Renal pelvis (tissue), 12 donors: Measurements from ENCODE around the gene EFNA4. TPM values are rescaled to one million over a fixed set of nuclear protein-coding genes. Genes with fewer than 3 reads are reported as not detected.
A peak's percentile ranks its signal among the peaks of the same experiment; 100 is the strongest.

Experiments
- DNase-seq: peaks from one replicate; pipeline ENCODE4 v3.0.0-alpha.2; 2013
- long read RNA-seq, 16 experiments: transcript quantifications; one replicate each; lab custom pipeline, GENCODE V29; 2026
- polyA plus RNA-seq, 3 donors: library from polyadenylated mRNA; unstranded; fragments of 120-200 nt; gene quantifications; one replicate each; pipeline ENCODE4 v1.2.1, GENCODE V29; 2013; ENCODE audit not compliant: insufficient read length in 3 of 3

EFNA4 gene, protein sequence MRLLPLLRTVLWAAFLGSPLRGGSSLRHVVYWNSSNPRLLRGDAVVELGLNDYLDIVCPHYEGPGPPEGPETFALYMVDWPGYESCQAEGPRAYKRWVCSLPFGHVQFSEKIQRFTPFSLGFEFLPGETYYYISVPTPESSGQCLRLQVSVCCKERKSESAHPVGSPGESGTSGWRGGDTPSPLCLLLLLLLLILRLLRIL
- 10 to 100 TPM; 22.1 to 23.7 (median 23.0) TPM for polyA plus RNA-seq
- long read RNA-seq, donor 1, transcript EFNA4-202 (4 exons, 1,263 nt) = major isoform, 10 of 17 reads
- long read RNA-seq, donor 1, partial matches to known transcripts = 6 of 17 reads
- long read RNA-seq, donor 1, other reads (novel, unspliced or antisense) = 0 of 17 reads
- long read RNA-seq, donor 2, transcript EFNA4-202 (4 exons, 1,263 nt) = major isoform, 18 of 26 reads
- long read RNA-seq, donor 2, partial matches to known transcripts = 6 of 26 reads
- long read RNA-seq, donor 2, other reads (novel, unspliced or antisense) = 0 of 26 reads
- long read RNA-seq, donor 3, transcript EFNA4-202 (4 exons, 1,263 nt) = major isoform, 11 of 11 reads
- long read RNA-seq, donor 3, partial matches to known transcripts = 0 of 11 reads
- long read RNA-seq, donor 3, other reads (novel, unspliced or antisense) = 0 of 11 reads
- long read RNA-seq, donor 4, transcript EFNA4-202 (4 exons, 1,263 nt) = major isoform, 10 of 12 reads
- long read RNA-seq, donor 4, partial matches to known transcripts = 0 of 12 reads
- long read RNA-seq, donor 4, other reads (novel, unspliced or antisense) = 0 of 12 reads
- long read RNA-seq, donor 5, transcript EFNA4-202 (4 exons, 1,263 nt) = major isoform, 7 of 8 reads
- long read RNA-seq, donor 5, partial matches to known transcripts = 0 of 8 reads
- long read RNA-seq, donor 5, other reads (novel, unspliced or antisense) = 0 of 8 reads
- long read RNA-seq, donor 6, partial matches to known transcripts = 0 of 5 reads
- long read RNA-seq, donor 6, other reads (novel, unspliced or antisense) = 0 of 5 reads
- long read RNA-seq, donor 7, transcript EFNA4-202 (4 exons, 1,263 nt) = major isoform, 14 of 15 reads
- long read RNA-seq, donor 7, partial matches to known transcripts = 0 of 15 reads
- long read RNA-seq, donor 7, other reads (novel, unspliced or antisense) = 0 of 15 reads
- long read RNA-seq, donor 8, transcript EFNA4-202 (4 exons, 1,263 nt) = major isoform, 6 of 7 reads
- long read RNA-seq, donor 8, partial matches to known transcripts = 0 of 7 reads
- long read RNA-seq, donor 8, other reads (novel, unspliced or antisense) = 0 of 7 reads
- long read RNA-seq, donor 9, transcript EFNA4-202 (4 exons, 1,263 nt) = major isoform, 8 of 17 reads
- long read RNA-seq, donor 9, partial matches to known transcripts = 8 of 17 reads
- long read RNA-seq, donor 9, other reads (novel, unspliced or antisense) = 0 of 17 reads
- long read RNA-seq, donor 10, transcript EFNA4-202 (4 exons, 1,263 nt) = major isoform, 7 of 8 reads
- long read RNA-seq, donor 10, partial matches to known transcripts = 0 of 8 reads
- long read RNA-seq, donor 10, other reads (novel, unspliced or antisense) = 0 of 8 reads
- long read RNA-seq, donor 11, transcript EFNA4-202 (4 exons, 1,263 nt) = major isoform, 7 of 7 reads
- long read RNA-seq, donor 11, partial matches to known transcripts = 0 of 7 reads
- long read RNA-seq, donor 11, other reads (novel, unspliced or antisense) = 0 of 7 reads
- long read RNA-seq, donor 12, transcript EFNA4-202 (4 exons, 1,263 nt) = major isoform, 8 of 10 reads
- long read RNA-seq, donor 12, partial matches to known transcripts = 0 of 10 reads
- long read RNA-seq, donor 12, other reads (novel, unspliced or antisense) = 0 of 10 reads
- long read RNA-seq, donor 13, transcript EFNA4-202 (4 exons, 1,263 nt) = major isoform, 7 of 22 reads
- long read RNA-seq, donor 13, partial matches to known transcripts = 13 of 22 reads
- long read RNA-seq, donor 13, other reads (novel, unspliced or antisense) = 0 of 22 reads
- long read RNA-seq, donor 14 = 0 reads
- long read RNA-seq, donor 15, partial matches to known transcripts = 16 of 21 reads
- long read RNA-seq, donor 15, other reads (novel, unspliced or antisense) = 0 of 21 reads
- long read RNA-seq, donor 16, transcript EFNA4-202 (4 exons, 1,263 nt) = major isoform, 9 of 21 reads
- long read RNA-seq, donor 16, partial matches to known transcripts = 11 of 21 reads
- long read RNA-seq, donor 16, other reads (novel, unspliced or antisense) = 0 of 21 reads

GRCh38 chr1:155063550-155064110, at the start of gene EFNA4:
Gene EFNA4 (plus strand): TSS chr1:155063740. CDS start chr1:155063824, 84 bp downstream.
- peak; percentile 93 for DNase-seq

- DNase-seq = no peak
Measured at GRCh38 chr1:155014709-155015508, 48.6 kb upstream of the EFNA4 start.

DNA sequence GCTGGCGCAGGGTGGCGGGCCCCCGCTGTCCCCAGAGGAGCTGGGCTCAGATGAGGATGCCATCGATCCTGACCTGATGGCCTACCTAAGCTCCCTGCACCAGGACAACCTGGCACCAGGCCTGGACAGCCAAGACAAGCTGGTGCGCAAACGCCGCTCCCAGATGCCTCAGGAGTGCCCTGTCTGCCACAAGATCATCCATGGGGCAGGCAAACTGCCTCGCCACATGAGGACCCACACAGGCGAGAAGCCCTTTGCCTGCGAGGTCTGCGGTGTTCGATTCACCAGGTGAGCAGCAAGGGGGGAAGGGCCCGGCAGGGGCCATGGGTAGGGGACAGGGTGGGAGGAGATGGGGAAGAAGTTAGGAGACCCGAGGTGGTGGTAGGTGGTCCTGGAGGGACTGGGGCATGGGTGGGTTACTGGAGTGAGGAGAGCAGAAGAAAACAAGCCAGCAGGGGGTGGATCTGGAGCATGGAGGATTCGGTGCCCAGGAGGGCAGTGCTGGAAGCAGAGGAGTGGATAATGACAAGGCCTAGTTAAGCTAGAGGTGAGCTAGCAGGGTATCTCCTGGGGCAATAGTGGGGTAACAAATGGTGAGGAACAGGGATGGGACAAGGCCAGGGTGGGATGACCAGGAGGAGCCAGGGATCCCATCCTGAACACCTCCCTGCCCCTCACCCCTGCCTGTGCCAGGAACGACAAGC, 47.9 kb upstream of the EFNA4 start:
- DNase-seq = no peak

DNA sequence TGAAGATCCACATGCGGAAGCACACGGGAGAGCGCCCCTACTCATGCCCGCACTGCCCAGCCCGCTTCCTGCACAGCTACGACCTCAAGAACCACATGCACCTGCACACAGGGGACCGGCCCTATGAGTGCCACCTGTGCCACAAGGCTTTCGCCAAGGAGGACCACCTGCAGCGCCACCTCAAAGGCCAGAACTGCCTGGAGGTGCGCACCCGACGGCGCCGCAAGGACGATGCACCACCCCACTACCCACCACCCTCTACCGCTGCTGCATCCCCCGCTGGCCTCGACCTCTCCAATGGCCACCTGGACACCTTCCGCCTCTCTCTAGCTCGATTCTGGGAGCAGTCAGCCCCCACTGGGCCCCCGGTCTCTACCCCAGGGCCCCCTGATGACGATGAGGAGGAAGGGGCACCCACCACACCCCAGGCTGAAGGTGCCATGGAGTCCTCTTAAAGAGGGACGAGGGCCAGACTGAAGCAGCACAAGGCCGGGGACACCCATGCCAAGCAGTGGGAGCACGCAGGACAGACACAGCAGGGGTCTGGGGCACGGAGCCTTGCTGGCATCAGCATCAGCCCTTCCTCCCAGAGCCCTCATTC, 47.2 kb upstream of the EFNA4 start:
- no peak for DNase-seq

- DNase-seq = peak; percentile 88
Measured at GRCh38 chr1:155017041-155017945, 46.2 kb upstream of the EFNA4 start.

GRCh38 chr1:155017946-155018316, 45.6 kb upstream of the EFNA4 start:
- DNase-seq = no peak

DNA sequence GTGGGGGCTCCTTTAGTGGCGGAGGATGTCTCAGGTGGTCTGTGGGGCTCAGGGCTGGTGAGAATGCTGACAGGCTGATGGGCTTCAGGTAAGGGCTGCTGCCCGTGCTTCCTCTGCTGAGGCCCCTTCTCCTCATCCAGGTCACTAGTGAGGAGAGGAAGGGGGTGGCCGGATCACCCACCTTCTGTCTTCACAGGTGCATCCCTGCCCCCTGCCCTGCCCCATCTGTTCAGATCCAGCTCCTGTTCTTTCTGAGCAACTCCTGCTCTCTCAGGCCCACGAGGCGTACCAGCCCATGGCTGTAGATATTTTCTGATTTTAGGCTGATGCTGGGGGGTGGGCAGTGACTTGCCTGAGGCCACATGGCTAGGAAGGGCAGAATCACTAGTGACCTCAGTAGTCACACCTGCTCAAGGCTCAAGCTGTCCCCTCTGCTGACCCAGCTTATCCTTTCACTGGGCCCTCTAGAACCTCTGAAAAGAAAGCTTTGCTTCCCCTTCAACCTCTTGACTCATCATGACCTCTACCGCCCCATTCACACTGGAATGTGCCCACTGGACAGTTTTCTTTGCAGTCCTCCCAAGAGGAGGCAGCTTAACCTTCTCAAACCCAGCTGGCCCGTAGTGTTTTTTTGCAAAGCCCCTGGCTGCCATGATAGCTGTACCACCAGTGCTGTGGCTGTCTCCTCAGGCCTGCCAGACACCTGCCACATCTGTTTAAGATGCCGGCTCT, 44.8 kb upstream of the EFNA4 start:
- no peak for DNase-seq

DNA sequence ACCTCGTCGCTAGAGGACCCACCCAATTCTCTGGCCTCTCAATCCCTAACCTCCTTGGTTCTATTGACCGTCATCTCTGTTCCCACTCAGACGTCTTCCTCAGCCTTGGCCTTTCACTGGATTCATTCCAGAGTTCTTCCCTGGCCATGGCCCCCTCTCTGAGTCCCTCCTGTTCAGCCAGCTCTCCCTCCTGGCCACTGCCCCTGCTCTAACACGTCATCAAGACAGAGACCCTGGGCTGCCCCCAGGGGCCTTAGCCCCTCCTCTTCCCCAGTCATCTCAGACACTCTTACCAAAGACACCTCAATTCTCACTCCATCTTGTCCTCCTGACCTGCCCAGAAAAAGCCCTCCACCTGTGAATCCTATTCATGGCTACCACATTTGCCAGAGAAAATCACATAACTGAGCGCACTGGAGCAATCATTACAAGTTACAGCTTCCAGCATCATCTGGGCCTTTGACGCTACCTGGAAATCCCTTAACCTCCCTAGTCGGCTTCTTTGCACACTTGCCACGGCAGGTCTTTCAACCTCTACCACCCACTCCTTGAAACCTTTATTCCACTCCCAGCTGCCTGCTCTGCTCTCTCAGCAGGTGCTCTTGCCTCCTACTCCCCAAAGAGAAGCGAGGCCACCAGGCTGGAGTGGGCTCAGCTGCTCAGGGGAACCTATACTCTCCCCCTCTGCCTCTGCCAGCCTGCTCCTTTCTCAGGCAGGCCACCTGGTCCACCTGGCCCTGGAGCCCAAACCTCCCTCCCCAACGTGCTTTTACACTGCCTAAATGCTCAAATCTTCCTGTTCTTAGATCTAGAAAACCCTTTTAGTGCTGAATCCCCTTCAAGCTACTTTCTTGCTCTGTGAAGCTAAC, 43.9 kb upstream of the EFNA4 start:
- DNase-seq = no peak

DNA sequence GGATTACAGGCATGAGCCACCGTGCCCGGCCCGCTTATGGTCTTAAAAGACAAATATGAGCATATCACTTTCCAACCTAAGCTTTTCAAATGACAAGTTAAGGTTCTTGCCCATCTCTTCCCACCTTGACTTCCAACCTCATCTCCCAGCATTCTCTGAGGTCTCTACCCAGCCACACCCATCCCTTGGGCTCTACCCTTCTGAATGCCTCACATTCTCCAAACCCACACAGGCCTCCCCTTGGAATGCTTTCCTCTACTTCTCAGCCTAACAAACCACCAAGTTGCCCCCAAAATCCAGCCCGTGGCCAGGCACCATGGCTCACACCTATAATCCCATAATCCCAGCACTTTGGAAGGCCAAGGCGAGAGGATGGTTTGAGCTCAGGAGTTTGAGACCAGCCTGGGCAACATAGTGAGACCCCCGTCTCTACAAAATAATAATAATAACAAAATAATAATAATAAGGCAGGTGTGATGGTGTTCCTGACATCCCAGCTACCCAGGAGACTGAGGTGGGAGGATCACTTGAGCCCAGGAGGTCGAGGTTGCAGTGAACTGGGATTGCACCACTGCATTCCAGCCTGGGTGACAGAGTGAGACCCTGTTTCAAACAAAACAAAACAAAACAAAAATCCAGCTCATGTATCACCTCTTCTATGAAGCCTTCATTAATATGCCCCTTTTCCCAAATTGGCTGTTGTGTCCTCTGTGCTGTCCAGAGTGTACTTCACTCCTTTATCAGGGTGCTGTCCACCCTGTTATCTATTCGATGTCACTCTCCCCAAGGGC, 41.2 kb upstream of the EFNA4 start:
- DNase-seq = no peak

- no peak for DNase-seq
Measured at GRCh38 chr1:155022927-155023236, 40.7 kb upstream of the EFNA4 start.

- DNase-seq = no peak
Measured at GRCh38 chr1:155023627-155024026, 39.9 kb upstream of the EFNA4 start.

DNA sequence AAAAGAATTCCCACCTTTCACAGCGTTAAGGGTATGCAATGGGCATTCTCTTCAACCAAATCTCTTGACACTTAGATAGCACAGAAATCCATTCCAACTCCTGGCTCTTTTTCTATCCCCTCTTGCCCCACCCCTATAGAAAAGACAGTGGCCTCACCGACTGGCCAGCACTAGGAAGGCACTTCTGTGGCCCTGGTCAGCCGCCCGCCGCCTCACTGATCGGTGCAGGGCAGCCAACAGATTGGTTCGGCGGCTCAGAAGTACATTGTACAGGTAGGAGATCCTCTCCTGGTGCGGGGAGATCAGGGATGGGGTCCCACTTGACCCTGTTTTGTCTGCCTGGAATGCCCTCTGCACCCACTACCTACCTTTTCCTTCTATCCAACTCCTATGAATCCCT, 39.2 kb upstream of the EFNA4 start:
- no peak for DNase-seq

- DNase-seq = no peak
Measured at GRCh38 chr1:155026154-155026553, 37.4 kb upstream of the EFNA4 start.

DNA sequence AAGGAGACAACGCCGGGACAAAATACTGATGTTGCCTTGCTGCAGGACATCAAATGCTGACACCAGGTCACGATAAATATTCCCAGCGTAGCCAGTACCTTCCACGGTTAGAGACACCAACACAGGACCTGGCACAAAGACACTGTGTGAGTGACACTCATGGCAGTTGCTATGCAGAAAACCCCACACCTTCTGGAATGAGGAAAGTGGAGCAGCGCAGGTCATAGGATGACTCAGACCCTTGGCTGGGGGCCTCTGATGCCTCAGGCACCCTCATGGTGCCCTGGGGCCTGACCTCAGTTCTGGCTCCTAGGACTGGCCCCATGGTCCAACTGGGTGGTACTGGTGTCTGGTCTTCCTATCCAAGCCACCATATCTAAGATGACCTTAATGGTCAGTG, 37.0 kb upstream of the EFNA4 start:
- DNase-seq = no peak
